Neural cell (in vitro differentiated cells): Measurements from ENCODE around the gene SDSL. TPM values are rescaled to one million over a fixed set of nuclear protein-coding genes. Genes with fewer than 3 reads are reported as not detected.

Experiments used
- H2AFZ ChIP-seq: fragments of 200-600, 300-800 bp; sonication (generic), shearing (Covaris generic); 2 replicates; pipeline ENCODE4 v1.6.0; 2014; ENCODE audit warnings: low read depth, mild to moderate bottlenecking, antibody characterized with exemption, low read length, moderate library complexity
- H3F3A ChIP-seq: fragments of 200-600 bp; shearing (Covaris generic); 2 replicates; pipeline ENCODE4 v1.6.1; 2016; ENCODE audit warnings: mild to moderate bottlenecking, moderate library complexity, mixed read lengths, antibody characterized with exemption, low read length; ENCODE audit not compliant: insufficient read depth, poor library complexity, severe bottlenecking
- H3K27ac ChIP-seq: fragments of 200-600, 300-800 bp; sonication (generic), shearing (Covaris generic); 2 replicates; pipeline ENCODE4 v1.5.1; 2014; ENCODE audit warnings: mild to moderate bottlenecking, low read length, moderate library complexity
- H3K27me3 ChIP-seq: fragments of 300-800, 200-600 bp; sonication (generic), shearing (Covaris generic); 2 replicates; pipeline ENCODE4 v1.6.0; 2014; ENCODE audit warnings: mild to moderate bottlenecking, low read depth, low read length, moderate library complexity; ENCODE audit not compliant: insufficient read depth
- H3K36me3 ChIP-seq: fragments of 300-800, 200-600 bp; sonication (generic), shearing (Covaris generic); 2 replicates; pipeline ENCODE4 v1.5.1; 2014; ENCODE audit warnings: mild to moderate bottlenecking, antibody characterized with exemption, low read length, moderate library complexity; ENCODE audit not compliant: insufficient read depth
- H3K4me2 ChIP-seq: fragments of 300-800, 200-600 bp; sonication (generic), shearing (Covaris generic); 2 replicates; pipeline ENCODE4 v1.6.0; 2014; ENCODE audit warnings: mild to moderate bottlenecking, low read length
- H3K4me3 ChIP-seq: fragments of 300-800, 200-600 bp; sonication (generic), shearing (Covaris generic); 2 replicates; pipeline ENCODE4 v1.5.1; 2014; ENCODE audit warnings: mild to moderate bottlenecking, low read length, moderate library complexity
- H3K79me2 ChIP-seq: fragments of 200-600 bp; shearing (Covaris generic); replicated peaks from 2 replicates; pipeline ENCODE4 v1.6.0; 2014; ENCODE audit warnings: mild to moderate bottlenecking, low read length, moderate library complexity; ENCODE audit not compliant: insufficient read depth
- H3K9ac ChIP-seq: fragments of 300-800, 200-600 bp; sonication (generic), shearing (Covaris generic); 2 replicates; pipeline ENCODE4 v1.6.1; 2016; ENCODE audit warnings: mild to moderate bottlenecking, low read length, mixed read lengths
- H3K9me2 ChIP-seq: fragments of 200-600 bp; shearing (Covaris generic); 2 replicates; pipeline ENCODE4 v1.6.1; 2016; ENCODE audit warnings: mild to moderate bottlenecking, low read length, mixed read lengths; ENCODE audit not compliant: insufficient read depth
- H3K9me3 ChIP-seq: fragments of 200-600, 300-800 bp; sonication (generic), shearing (Covaris generic); 2 replicates; pipeline ENCODE4 v1.6.1; 2016; ENCODE audit warnings: mild to moderate bottlenecking, mixed run types, low read length, moderate library complexity, mixed read lengths
- H4K20me1 ChIP-seq: fragments of 200-600 bp; shearing (Covaris generic); 2 replicates; pipeline ENCODE4 v1.6.1; 2016; ENCODE audit warnings: mild to moderate bottlenecking, mixed run types; ENCODE audit not compliant: insufficient read depth
- CTCF ChIP-seq: fragments of 450-650 bp; IDR thresholded peaks from 2 replicates; pipeline ENCODE4 v1.5.1; 2014; ENCODE audit warnings: antibody characterized with exemption, mild to moderate bottlenecking, moderate library complexity; ENCODE audit not compliant: poor library complexity, severe bottlenecking
- EP300 ChIP-seq: fragments of 450-650 bp; conservative IDR thresholded peaks from 2 replicates; pipeline ENCODE4 v1.6.1; 2014; ENCODE audit warnings: antibody characterized with exemption, mild to moderate bottlenecking, moderate library complexity; ENCODE audit not compliant: poor library complexity, severe bottlenecking
- EZH2 ChIP-seq: fragments of 200-600, 300-800 bp; shearing (Covaris generic), sonication (generic); IDR thresholded peaks from 2 replicates; pipeline ENCODE4 v1.6.1; 2014; ENCODE audit warnings: antibody characterized with exemption, low read length, borderline replicate concordance, mild to moderate bottlenecking; ENCODE audit not compliant: insufficient read depth, poor library complexity, severe bottlenecking
- MXI1 ChIP-seq: fragments of 450-650 bp; conservative IDR thresholded peaks from 2 replicates; pipeline ENCODE4 v1.6.1; 2014; ENCODE audit warnings: antibody characterized with exemption, mild to moderate bottlenecking; ENCODE audit not compliant: poor library complexity, severe bottlenecking
- POLR2AphosphoS5 ChIP-seq: IDR thresholded peaks from 2 replicates; pipeline ENCODE4 v1.6.1; 2012
- RAD21 ChIP-seq: fragments of 450-650 bp; conservative IDR thresholded peaks from 2 replicates; pipeline ENCODE4 v1.6.1; 2014; ENCODE audit warnings: antibody characterized with exemption, mild to moderate bottlenecking, moderate library complexity
- REST ChIP-seq: IDR thresholded peaks from 2 replicates; pipeline ENCODE4 v1.6.1; 2012; ENCODE audit warnings: borderline replicate concordance
- SMC3 ChIP-seq: fragments of 450-650 bp; conservative IDR thresholded peaks from 2 replicates; pipeline ENCODE4 v1.6.1; 2014; ENCODE audit warnings: antibody characterized with exemption, mild to moderate bottlenecking, moderate library complexity; ENCODE audit not compliant: poor library complexity
- TAF1 ChIP-seq: IDR thresholded peaks from 2 replicates; pipeline ENCODE4 v1.6.1; 2012; ENCODE audit warnings: low read depth
- polyA plus RNA-seq: library from polyadenylated mRNA; depleted of rRNA; stranded (reverse); fragments of >200 nt; gene quantifications from 2 replicates; pipeline ENCODE4 v1.2.3, GENCODE V29; 2014

The SDSL gene
- polyA plus RNA-seq, 1 donor from 2014 or later = 2.7 TPM

GRCh38 chr12:113405694-113406093, 16.5 kb upstream of the SDSL start:
- H3K27me3 ChIP-seq = no peaks in the 10 kb centered on the region
- H3K9me2 ChIP-seq = no peaks in the 10 kb centered on the region
- no peak overlapping the region for H3K4me3 ChIP-seq
- no peak overlapping the region for H3K27ac ChIP-seq
- TF ChIP-seq RAD21 (no peak), SMC3 (no peak)
- H3F3A ChIP-seq = no peaks in the 10 kb centered on the region
- no peaks in the 10 kb centered on the region for H3K36me3 ChIP-seq
- no peak overlapping the region for H2AFZ ChIP-seq
- no peak overlapping the region for H3K9ac ChIP-seq
- H3K79me2 ChIP-seq = no peaks in the 10 kb centered on the region
- no peak overlapping the region for H3K4me2 ChIP-seq
- H4K20me1 ChIP-seq = no peaks in the 10 kb centered on the region
- H3K9me3 ChIP-seq = no peaks in the 10 kb centered on the region

- TF ChIP-seq SMC3 = no peak
- no peak for TF ChIP-seq TAF1
- no peak for TF ChIP-seq EP300
- TF ChIP-seq POLR2AphosphoS5 = no peak
- TF ChIP-seq CTCF = no peak
- TF ChIP-seq EZH2 = no peak
- no peak for TF ChIP-seq MXI1
- TF ChIP-seq REST = no peak
- no peak for TF ChIP-seq RAD21
- H3K36me3 ChIP-seq = no peaks in the 10 kb centered on the region
- H2AFZ ChIP-seq = no peak overlapping the region
- H4K20me1 ChIP-seq = no peaks in the 10 kb centered on the region
- no peaks in the 10 kb centered on the region for H3K9me3 ChIP-seq
- H3K9me2 ChIP-seq = no peaks in the 10 kb centered on the region
- H3K27ac ChIP-seq = no peak overlapping the region
- H3F3A ChIP-seq = no peaks in the 10 kb centered on the region
- no peak overlapping the region for H3K4me3 ChIP-seq
- no peak overlapping the region for H3K4me2 ChIP-seq
- no peaks in the 10 kb centered on the region for H3K27me3 ChIP-seq
- H3K9ac ChIP-seq = no peak overlapping the region
- no peaks in the 10 kb centered on the region for H3K79me2 ChIP-seq
These were observed 14.1 kb upstream of the SDSL start for GRCh38 chr12:113407931-113408600.
